Measurements from ENCODE around the gene MKX. TPM values are rescaled to one million over a fixed set of nuclear protein-coding genes. Genes with fewer than 3 reads are reported as not detected.

MKX gene
- total RNA-seq, 1 donor from 2014 or later, result 0.31 TPM

DNA sequence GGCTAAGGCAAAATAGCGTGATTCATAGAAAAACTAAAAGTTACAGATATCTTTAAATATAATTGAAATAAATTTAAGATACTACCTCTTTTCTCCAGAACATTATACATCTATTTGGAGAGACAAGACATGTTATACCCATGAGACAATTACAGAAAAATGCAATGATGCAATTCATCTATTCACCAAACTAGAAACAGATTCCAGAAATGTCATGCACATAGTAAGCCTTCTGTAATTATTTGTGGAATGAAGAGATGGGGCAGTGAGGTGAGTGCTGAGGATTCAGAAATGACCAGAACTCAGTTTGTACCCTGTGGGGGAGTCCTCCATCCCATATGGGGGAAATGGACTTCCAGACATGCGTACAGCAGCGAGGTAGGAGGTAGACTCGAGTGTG, 99.4 kb downstream of the MKX start:
- H3K27ac Mint-ChIP-seq, result no peak overlapping the region
- H3K9me3 Mint-ChIP-seq (ENCODE audit: low read depth), result peaks cover 7% of the 10 kb centered on the region
- H3K27me3 Mint-ChIP-seq, result no peaks in the 10 kb centered on the region
- no peak overlapping the region for H3K4me3 Mint-ChIP-seq (ENCODE audit: low read depth)
- no peak for DNase-seq (ENCODE audit: low spot score, unreplicated experiment)
- no peaks in the 10 kb centered on the region for H3K4me1 Mint-ChIP-seq (ENCODE audit: low read depth)
- TF ChIP-seq, protein P1, sequence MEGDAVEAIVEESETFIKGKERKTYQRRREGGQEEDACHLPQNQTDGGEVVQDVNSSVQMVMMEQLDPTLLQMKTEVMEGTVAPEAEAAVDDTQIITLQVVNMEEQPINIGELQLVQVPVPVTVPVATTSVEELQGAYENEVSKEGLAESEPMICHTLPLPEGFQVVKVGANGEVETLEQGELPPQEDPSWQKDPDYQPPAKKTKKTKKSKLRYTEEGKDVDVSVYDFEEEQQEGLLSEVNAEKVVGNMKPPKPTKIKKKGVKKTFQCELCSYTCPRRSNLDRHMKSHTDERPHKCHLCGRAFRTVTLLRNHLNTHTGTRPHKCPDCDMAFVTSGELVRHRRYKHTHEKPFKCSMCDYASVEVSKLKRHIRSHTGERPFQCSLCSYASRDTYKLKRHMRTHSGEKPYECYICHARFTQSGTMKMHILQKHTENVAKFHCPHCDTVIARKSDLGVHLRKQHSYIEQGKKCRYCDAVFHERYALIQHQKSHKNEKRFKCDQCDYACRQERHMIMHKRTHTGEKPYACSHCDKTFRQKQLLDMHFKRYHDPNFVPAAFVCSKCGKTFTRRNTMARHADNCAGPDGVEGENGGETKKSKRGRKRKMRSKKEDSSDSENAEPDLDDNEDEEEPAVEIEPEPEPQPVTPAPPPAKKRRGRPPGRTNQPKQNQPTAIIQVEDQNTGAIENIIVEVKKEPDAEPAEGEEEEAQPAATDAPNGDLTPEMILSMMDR (IDR thresholded peaks at IDR 0.05; ENCODE audit: unreplicated experiment), result no peak
- no peaks in the 10 kb centered on the region for H3K36me3 Mint-ChIP-seq (ENCODE audit: insufficient read depth)

DNA sequence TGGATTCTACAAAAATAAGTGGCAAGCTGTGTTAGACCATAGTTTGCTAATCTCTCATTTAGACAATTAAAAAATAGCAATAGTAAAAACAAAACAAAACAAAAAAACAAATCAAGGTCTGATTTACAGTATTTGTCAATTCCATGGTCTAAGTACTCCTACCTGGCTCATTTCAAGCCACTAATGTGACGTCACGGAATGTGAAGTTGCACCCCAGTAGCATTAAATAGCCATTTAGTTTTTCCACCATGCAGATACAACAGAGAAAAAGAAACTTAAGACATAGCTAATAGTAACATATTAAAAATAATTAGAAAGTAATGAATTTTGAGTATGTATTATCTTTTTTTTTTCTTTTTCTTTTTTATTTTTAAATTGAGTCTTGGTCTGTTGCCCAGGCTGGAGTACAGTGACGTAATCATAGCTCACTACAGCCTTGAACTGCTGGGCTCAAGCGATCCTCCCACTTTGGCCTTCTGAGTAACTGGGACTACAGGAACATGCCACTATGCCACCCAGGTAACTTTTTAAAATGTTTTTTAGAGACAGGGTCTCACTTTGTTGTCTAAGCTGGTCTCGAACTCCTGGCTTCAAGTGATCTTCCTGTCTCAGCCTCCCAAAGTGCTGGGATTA, 101.2 kb downstream of the MKX start:
- H3K9me3 Mint-ChIP-seq (ENCODE audit: low read depth), result peaks cover 4% of the 10 kb centered on the region
- H3K4me1 Mint-ChIP-seq (ENCODE audit: low read depth), result no peaks in the 10 kb centered on the region
- H3K36me3 Mint-ChIP-seq (ENCODE audit: insufficient read depth), result no peaks in the 10 kb centered on the region
- no peaks in the 10 kb centered on the region for H3K27me3 Mint-ChIP-seq
- H3K27ac Mint-ChIP-seq, result no peak overlapping the region
- TF ChIP-seq, protein P1 (IDR thresholded peaks at IDR 0.05; ENCODE audit: unreplicated experiment), result no peak
- H3K4me3 Mint-ChIP-seq (ENCODE audit: low read depth), result no peak overlapping the region
- no peak for DNase-seq (ENCODE audit: low spot score, unreplicated experiment)

- Mint-ChIP-seq H3K9me3 (ENCODE audit: low read depth) (peaks cover 4% of the 10 kb centered on the region), H3K4me1 (ENCODE audit: low read depth) (no peaks in the 10 kb centered on the region), H3K27me3 (no peaks in the 10 kb centered on the region), H3K4me3 (ENCODE audit: low read depth) (no peak overlapping the region), H3K27ac (no peak overlapping the region), H3K36me3 (ENCODE audit: insufficient read depth) (no peaks in the 10 kb centered on the region)
- DNase-seq (ENCODE audit: low spot score, unreplicated experiment), result no peak
- TF ChIP-seq, protein P1 (IDR thresholded peaks at IDR 0.05; ENCODE audit: unreplicated experiment), result no peak
These were observed 102.3 kb downstream of the MKX start for GRCh38 chr10:27643301-27643700.

- DNase-seq (ENCODE audit: low spot score, unreplicated experiment), result no peak
- no peak overlapping the region for H3K4me3 Mint-ChIP-seq (ENCODE audit: low read depth)
- peaks cover 4% of the 10 kb centered on the region for H3K9me3 Mint-ChIP-seq (ENCODE audit: low read depth)
- H3K36me3 Mint-ChIP-seq (ENCODE audit: insufficient read depth), result no peaks in the 10 kb centered on the region
- TF ChIP-seq, protein P1 (IDR thresholded peaks at IDR 0.05; ENCODE audit: unreplicated experiment), result no peak
- H3K27ac Mint-ChIP-seq, result no peak overlapping the region
- H3K27me3 Mint-ChIP-seq, result peaks cover 3% of the 10 kb centered on the region
- no peaks in the 10 kb centered on the region for H3K4me1 Mint-ChIP-seq (ENCODE audit: low read depth)
These were observed 103.5 kb downstream of the MKX start for GRCh38 chr10:27642023-27642589.

- Mint-ChIP-seq H3K9me3 (ENCODE audit: low read depth) (peaks cover 8% of the 10 kb centered on the region), H3K27me3 (peaks cover 3% of the 10 kb centered on the region), H3K27ac (no peak overlapping the region), H3K36me3 (ENCODE audit: insufficient read depth) (no peaks in the 10 kb centered on the region), H3K4me1 (ENCODE audit: low read depth) (no peaks in the 10 kb centered on the region), H3K4me3 (ENCODE audit: low read depth) (no peak overlapping the region)
- no peak for DNase-seq (ENCODE audit: low spot score, unreplicated experiment)
- TF ChIP-seq, protein P1 (IDR thresholded peaks at IDR 0.05; ENCODE audit: unreplicated experiment), result no peak
These were observed 107.4 kb downstream of the MKX start for GRCh38 chr10:27638071-27638750.
